ENCODE results near the gene TBC1D10B. TPM values are rescaled to one million over a fixed set of nuclear protein-coding genes. Genes with fewer than 3 reads are reported as not detected.

The TBC1D10B gene
- total and polyA plus RNA-seq, 9 of the 15 experiments (the other 6 are each of a cell fraction or from before 2014, with no cell fraction given): 2.2 to 55.4 (median 17.5) TPM

DNA sequence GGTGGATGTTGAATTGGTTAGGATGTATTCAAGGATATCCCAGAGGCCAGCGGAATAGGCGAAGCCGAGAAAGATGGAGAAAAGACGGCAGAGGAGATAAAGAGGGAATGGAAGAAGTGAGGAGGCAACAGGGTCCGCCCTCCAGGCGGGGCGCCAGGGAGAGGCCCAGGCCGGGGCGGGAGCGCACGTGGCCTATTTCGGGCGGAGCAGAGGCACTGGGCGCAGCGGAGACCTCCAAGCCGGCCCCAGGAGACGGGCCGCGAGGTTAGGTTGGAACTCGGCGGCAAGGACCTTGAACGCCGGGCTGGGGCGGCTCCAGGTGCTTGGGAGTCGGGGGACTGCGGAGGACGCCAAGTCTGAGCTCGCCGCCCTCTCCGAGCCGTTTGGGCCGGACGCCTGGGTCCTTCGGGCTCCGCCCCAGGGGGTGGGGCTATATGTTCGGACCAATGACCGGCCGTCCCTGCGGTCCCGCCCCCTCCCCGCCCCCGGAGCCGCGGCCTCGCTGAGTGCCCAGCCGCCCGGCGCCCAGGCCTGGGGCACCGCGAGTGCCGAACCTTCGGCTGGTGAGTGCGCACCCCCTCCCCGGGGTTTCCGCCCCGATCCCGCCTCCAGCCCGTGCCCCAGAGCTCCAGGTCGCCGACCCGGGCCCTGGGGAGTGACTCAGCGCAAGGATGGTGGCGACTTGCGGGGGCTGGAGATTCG lies 37.0 kb upstream of the TBC1D10B start, which contains the start of gene ZNF771 (continued):
- TF ChIP-seq, protein P1, sequence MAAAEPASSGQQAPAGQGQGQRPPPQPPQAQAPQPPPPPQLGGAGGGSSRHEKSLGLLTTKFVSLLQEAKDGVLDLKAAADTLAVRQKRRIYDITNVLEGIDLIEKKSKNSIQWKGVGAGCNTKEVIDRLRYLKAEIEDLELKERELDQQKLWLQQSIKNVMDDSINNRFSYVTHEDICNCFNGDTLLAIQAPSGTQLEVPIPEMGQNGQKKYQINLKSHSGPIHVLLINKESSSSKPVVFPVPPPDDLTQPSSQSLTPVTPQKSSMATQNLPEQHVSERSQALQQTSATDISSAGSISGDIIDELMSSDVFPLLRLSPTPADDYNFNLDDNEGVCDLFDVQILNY (CRISPR knock-in tag; IDR thresholded peaks at IDR 0.05): peak; percentile 39; the same call in 1 of the 2 replicates
- TF ChIP-seq SRSF3 (IDR thresholded peaks at IDR 0.05; ENCODE audit: insufficient read depth, low read length) (no peak), TAL1 (IDR thresholded peaks at IDR 0.05) (no peak), ZBTB1 (CRISPR knock-in tag; IDR thresholded peaks at IDR 0.05; ENCODE audit: borderline replicate concordance, low read depth) (no peak), TGIF2 (CRISPR knock-in tag; IDR thresholded peaks at IDR 0.05) (no peak), ZNF76 (CRISPR knock-in tag; IDR thresholded peaks at IDR 0.05; ENCODE audit: borderline replicate concordance) (no peak), TCF7 (IDR thresholded peaks at IDR 0.05; ENCODE audit: borderline replicate concordance) (no peak), HDGF (IDR thresholded peaks at IDR 0.05) (no peak), GABPA (tag; conservative IDR thresholded peaks at IDR 0.05; ENCODE audit: low read depth) (no peak), NFYB (IDR thresholded peaks at IDR 0.05; ENCODE audit: extremely low read depth, insufficient read length) (peak; percentile 41), SNIP1 (IDR thresholded peaks at IDR 0.05; ENCODE audit: low read depth) (no peak), CBX8 (IDR thresholded peaks at IDR 0.05; ENCODE audit: borderline replicate concordance, extremely low read depth, low read depth, low read length, poor library complexity, severe bottlenecking) (no peak), POLR2AphosphoS2 (IDR thresholded peaks at IDR 0.05; ENCODE audit: low read length) (no peak), BCL6 (CRISPR knock-in tag; IDR thresholded peaks at IDR 0.05) (no peak), CSDE1 (IDR thresholded peaks at IDR 0.05) (no peak)
- TF ChIP-seq, protein P2, sequence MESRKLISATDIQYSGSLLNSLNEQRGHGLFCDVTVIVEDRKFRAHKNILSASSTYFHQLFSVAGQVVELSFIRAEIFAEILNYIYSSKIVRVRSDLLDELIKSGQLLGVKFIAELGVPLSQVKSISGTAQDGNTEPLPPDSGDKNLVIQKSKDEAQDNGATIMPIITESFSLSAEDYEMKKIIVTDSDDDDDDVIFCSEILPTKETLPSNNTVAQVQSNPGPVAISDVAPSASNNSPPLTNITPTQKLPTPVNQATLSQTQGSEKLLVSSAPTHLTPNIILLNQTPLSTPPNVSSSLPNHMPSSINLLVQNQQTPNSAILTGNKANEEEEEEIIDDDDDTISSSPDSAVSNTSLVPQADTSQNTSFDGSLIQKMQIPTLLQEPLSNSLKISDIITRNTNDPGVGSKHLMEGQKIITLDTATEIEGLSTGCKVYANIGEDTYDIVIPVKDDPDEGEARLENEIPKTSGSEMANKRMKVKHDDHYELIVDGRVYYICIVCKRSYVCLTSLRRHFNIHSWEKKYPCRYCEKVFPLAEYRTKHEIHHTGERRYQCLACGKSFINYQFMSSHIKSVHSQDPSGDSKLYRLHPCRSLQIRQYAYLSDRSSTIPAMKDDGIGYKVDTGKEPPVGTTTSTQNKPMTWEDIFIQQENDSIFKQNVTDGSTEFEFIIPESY (CRISPR knock-in tag; IDR thresholded peaks at IDR 0.05): no peak; the same call in 1 of the 2 replicates
- TF ChIP-seq, protein P3, sequence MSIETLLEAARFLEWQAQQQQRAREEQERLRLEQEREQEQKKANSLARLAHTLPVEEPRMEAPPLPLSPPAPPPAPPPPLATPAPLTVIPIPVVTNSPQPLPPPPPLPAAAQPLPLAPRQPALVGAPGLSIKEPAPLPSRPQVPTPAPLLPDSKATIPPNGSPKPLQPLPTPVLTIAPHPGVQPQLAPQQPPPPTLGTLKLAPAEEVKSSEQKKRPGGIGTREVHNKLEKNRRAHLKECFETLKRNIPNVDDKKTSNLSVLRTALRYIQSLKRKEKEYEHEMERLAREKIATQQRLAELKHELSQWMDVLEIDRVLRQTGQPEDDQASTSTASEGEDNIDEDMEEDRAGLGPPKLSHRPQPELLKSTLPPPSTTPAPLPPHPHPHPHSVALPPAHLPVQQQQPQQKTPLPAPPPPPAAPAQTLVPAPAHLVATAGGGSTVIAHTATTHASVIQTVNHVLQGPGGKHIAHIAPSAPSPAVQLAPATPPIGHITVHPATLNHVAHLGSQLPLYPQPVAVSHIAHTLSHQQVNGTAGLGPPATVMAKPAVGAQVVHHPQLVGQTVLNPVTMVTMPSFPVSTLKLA (conservative IDR thresholded peaks at IDR 0.05): peak; percentile 99 to 100
- TF ChIP-seq, protein P4, sequence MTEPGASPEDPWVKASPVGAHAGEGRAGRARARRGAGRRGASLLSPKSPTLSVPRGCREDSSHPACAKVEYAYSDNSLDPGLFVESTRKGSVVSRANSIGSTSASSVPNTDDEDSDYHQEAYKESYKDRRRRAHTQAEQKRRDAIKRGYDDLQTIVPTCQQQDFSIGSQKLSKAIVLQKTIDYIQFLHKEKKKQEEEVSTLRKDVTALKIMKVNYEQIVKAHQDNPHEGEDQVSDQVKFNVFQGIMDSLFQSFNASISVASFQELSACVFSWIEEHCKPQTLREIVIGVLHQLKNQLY (CRISPR knock-in tag; conservative IDR thresholded peaks at IDR 0.05): no peak
- TF ChIP-seq, protein P5, sequence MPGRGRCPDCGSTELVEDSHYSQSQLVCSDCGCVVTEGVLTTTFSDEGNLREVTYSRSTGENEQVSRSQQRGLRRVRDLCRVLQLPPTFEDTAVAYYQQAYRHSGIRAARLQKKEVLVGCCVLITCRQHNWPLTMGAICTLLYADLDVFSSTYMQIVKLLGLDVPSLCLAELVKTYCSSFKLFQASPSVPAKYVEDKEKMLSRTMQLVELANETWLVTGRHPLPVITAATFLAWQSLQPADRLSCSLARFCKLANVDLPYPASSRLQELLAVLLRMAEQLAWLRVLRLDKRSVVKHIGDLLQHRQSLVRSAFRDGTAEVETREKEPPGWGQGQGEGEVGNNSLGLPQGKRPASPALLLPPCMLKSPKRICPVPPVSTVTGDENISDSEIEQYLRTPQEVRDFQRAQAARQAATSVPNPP (IDR thresholded peaks at IDR 0.05; ENCODE audit: borderline replicate concordance, insufficient read depth, insufficient read length): no peak
- TF ChIP-seq, protein P6, sequence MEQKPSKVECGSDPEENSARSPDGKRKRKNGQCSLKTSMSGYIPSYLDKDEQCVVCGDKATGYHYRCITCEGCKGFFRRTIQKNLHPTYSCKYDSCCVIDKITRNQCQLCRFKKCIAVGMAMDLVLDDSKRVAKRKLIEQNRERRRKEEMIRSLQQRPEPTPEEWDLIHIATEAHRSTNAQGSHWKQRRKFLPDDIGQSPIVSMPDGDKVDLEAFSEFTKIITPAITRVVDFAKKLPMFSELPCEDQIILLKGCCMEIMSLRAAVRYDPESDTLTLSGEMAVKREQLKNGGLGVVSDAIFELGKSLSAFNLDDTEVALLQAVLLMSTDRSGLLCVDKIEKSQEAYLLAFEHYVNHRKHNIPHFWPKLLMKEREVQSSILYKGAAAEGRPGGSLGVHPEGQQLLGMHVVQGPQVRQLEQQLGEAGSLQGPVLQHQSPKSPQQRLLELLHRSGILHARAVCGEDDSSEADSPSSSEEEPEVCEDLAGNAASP (IDR thresholded peaks at IDR 0.05): no peak

Data from K562 (cell line).